NCI-H510A (cell line): ENCODE measurements around the gene LRCH2.

Experiments used
- DNase-seq: peaks from one replicate; lab custom pipeline; 2025; lab: John Stamatoyannopoulos, UW

LRCH2 gene

DNA sequence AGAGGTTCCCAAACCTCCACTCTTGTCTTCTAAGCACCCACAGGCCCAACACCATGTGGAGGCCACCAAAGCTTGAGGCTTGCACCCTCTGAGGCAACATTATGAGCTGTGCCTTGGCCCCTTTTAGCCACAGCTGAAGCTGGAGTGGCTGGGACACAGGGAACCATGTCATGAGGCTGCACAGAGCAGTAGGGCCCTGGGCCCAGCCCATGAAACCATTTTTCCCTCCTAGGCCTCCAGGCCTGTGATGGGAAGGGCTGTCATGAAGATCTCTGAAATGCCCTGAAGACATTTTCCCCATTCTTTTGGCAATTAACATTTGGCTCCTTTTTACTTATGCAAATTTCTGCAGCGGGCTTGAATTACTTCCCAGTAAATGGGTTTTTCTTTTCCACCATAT is 29.9 kb downstream of the LRCH2 start:
- no peak for DNase-seq

DNA sequence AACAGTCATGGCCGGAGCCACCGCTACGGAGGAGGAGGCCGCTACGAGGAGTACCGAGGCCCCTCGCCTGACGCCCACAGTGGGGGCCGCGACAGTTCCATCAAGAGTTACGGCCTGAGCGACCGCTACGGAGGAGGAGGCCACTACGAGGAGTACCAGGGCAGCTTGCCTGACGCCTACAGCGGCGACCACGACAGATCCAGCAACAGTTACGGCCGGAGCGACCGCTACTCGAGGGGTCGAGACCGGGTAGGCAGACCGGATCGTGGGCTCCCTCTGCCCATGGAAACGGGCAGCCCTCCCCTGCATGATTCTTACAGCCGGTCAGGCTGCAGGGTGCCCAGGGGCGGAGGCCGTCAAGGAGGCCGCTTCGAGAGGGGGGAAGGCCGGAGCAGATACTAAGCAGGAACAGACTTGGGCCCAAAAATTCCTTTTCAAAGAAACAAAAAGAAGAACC is 41.6 kb downstream of the LRCH2 start:
- no peak for DNase-seq

DNA sequence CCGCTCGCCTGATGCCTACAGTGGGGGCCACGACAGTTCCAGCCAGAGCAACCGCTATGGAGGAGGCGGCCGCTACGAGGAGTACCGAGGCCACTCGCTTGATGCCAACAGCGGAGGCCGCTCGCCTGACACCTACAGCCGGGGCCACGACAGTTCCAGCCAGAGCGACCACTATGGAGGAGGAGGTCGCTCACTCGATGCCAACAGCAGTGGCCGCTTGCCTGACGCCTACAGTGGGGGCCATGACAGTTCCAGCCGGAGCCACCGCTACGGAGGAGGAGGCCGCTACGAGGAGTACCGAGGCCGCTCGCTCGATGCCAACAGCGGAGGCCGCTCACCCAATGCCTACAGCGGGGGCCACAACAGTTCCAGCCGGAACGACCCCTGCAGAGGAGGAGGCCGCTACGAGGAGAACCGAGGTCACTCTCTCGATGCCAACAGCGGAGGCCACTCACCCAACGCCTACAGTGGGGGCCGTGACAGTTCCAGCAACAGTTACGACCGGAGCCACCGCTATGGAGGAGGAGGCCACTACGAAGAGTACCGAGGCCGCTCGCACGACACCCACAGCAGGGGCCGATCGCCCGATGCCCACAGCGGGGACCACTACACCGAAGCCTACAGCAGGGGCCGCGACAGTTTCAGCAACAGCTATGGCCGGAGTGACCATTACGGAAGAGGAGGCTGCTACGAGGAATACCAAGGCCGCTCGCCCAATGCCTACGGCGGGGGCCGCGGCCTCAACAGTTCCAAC is 42.2 kb downstream of the LRCH2 start:
- no peak for DNase-seq

DNA sequence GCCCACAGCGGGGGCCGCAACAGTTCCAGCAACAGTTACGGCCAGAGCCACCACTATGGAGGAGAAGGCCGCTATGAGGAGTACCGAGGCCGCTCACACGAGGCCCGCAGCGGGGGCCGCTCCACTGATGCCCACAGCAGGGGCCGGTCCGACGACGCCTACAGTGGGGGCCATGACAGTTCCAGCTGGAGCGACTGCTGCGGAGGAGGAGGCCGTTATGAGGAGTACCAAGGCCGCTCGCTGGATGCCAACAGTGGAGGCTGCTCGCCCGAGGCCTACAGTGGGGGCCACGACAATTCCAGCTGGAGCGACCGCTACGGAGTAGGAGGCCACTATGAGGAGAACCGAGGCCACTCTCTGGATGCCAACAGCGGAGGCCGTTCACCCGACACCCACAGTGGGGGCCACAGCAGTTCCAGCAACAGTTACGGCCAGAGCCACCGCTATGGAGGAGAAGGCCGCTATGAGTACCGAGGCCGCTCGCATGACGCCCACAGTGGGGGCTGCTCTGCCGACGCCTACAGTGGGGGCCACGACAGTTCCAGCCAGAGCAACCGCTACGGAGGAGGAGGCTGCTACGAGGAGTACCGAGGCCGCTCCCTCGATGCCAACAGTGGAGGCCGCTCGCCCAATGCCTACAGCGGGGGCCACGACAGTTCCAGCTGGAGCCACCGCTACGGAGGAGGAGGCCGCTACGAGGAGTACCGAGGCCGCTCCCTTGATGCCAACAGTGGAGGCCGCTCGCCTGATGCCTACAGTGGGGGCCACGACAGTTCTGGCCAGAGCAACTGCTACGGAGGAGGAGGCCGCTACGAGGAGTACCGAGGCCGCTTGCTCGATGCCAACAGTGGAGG is 43.0 kb downstream of the LRCH2 start:
- DNase-seq: no peak

DNA sequence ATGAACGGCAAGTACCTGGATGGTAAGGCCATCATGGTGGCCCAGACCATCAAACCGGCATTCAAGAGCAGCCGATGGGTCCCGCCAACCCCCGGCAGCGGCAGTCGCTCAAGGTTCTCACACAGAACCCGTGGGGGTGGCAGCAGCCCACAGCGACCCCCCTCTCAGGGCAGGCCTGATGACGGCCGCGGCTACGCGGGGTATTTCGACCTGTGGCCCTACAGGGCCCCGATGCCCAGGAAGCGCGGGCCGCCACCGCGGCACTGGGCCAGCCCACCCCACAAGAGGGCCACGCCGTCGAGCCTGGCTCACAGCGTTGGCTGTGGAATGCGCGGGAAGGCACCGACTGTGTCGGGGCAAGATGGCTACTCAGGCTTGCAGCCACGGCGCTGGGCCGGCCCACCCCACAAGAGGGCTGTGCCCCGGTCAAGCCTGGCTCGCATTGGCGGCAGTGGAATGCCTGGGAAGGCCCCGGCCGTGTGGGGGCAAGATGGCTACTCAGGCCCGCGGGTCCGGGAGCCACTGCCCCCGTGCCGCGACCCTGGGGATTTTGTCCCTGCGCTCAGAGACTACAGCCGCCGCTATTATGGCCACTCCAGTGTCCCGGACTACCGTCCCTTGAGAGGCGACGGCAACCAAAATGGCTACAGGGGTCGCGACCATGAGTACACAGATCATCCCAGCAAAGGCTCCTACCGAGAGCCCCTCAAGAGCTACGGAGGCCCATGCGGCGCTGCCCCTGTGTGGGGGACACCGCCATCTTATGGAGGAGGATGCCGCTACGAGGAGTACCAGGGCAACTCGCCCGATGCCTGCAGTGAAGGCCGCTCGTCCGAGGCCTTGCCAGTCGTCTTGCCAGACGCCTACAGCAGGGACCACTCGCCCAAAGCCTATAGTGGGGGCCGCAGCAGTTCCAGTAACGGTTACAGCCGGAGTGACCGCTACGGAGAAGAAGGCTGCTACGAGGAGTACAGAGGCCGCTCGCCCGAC is 44.0 kb downstream of the LRCH2 start:
- DNase-seq: no peak

DNA sequence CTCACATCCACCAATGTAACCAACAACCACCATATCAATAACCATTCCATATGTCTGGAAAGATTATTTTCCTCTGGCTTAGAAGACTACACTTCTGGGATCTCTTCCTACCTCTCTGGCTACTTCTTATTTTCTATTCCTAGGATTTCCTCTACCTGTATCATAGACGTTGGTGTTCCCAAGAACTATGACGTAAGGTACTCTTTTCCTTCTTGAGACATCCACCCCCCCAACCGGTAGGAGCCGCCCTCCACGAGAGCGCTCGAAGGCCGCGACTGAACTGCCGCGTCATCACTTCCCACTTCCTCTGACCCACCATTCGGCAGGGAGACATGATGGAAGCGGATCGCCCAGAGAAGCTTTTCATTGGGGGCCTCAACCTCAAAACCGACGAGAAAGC is 44.8 kb downstream of the LRCH2 start, which contains the start of gene RBMXL3:
TSS of gene RBMXL3 (plus strand) at position 301 of the 400 bp plus-strand sequence. CDS start at position 333, 32 bp downstream.
- no peak for DNase-seq

DNA sequence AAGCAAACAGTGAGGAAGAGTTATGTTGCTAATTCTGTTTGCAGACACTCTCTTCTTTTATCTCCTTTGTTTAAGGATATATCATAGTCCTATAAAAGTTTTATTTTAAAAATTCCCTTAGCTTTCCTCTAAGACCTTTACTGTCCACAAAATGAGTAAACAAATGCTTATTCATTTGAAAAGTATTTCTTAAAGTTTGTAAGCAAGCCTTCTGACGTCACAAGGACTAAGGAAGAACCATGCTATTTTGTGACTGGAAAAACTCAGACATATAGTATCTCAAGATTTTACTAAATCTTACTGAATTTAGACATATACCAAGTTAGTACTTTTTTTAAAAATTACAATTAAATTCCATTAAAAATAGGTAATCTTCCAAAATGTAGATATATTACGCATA is 49.9 kb downstream of the LRCH2 start:
- no peak for DNase-seq

DNA sequence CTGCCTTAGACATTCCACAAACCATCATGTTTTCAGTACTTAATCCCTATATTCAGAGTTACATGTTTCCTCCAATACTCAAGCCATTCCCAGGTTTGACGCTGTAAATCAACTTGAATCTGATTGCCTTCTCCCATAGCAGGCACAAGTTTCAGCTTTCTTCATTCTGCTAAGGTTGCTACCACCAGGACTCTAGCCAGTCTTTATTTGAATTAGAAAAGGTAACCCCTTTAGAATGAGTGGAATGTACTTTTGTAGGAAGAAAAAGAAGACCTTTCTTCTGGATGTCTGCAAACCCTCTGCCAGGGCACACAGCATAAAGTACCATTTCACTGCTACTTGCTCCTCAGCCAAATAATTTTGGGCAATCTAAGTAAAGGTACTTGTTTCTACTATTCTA is 55.4 kb downstream of the LRCH2 start:
- DNase-seq: no peak

DNA sequence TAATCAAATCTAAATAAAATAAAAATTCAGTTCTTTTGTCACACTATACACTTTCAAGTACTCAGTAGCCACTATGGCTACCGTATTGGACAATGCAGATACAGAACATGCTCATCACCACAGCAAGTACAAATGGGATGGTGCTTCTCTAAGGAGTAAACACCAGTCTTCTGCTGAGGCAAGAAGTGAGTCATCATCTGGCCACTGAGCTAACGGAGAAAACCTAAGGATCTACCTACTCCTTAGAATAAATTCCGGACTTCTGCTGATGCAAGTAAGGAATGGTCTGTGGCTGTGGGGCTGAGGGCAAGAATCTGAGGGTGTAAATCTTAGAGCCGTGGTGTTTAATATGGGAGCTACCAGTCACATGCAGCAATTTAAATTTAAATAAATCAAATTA is 56.0 kb downstream of the LRCH2 start:
- DNase-seq: no peak

DNA sequence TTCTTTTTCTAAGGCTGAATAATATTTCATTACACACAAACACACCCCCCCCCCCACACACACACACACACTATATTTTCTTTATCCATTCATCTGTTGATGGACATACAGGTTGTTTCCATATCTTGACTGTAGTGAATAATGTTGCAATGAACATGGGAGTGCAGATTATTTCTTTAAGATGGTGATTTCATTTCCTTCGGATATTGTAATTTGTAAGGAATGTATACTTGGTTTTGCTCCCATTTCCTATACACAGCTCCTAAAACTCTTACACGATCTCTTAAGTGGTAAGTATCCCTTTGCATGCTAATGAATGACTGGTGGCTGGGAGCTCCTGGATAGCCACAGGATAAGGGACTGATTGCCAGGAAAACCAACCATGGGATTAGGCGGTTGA is 59.3 kb downstream of the LRCH2 start:
- no peak for DNase-seq

DNA sequence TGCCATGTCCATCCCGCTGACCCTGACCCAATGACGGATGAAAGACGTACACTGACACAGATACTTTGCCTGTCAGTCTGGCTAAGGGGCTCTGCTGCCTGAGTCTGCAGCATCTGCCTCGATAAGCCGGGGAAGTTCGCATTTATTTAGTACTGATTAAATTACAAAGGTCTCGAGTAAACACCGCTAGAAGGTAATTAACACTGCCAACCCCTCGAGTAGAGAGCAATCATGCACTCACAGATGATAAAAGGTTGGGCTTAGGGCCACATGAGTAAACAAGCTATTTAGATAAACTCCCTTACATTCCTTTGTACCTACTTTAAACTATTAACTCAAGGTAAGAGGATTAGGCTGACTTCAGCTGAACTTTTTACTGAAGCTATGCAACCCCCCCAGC is 60.7 kb downstream of the LRCH2 start:
- no peak for DNase-seq

DNA sequence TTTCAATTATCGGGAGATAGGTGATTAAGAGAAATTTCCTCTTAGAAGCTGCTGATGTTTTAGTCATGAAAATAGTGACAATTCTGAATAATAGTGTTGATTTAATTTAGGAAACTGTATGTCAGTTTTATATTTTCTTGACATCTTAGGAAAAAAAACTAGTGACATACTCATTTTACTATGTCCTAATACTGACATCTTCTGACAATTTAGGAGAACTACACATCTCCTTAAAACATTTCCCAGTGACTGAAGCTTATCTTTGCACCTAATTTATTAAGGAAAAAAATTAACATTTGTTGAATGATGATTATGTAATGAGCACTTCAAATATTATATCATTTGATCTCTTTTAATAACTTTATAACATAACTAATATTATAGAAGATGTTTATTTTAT is 86.7 kb downstream of the LRCH2 start:
- no peak for DNase-seq

DNA sequence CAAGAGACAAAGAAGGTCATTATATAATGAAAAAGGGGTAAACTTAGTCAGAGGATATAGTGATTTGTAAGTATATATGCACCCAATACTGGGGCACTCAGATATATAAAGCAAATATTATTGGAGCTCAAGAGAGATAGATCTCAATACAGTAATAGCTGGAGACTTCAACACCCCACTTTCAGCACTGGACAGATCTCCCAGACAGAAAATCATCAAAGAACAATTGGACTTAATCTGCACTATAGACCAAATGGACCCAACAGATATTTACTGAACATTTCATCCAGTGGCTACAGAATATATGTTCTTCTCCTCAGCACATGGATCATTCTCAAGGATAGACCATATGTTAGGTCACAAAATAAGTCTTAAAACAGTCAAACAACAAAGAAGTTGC is 91.8 kb downstream of the LRCH2 start:
- DNase-seq: no peak

DNA sequence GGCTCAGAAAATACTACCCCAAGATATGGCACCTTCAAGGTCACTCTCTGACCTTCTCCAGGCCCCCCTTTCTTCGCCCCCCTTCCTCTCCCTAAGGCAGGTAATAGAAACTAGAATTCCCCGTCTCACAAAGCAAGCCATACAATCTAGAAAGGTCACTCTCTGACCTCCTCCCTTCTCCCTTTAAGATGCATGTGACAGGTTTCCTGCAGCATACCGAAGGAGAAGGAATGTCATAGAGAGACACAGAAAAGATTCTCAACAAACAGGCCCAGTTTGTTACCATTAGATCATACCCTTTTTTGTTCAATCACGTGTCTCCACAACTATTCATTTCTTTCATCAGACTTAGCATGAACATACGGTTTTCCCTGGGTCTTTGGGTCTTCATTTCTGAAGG is 95.9 kb downstream of the LRCH2 start:
- no peak for DNase-seq

DNA sequence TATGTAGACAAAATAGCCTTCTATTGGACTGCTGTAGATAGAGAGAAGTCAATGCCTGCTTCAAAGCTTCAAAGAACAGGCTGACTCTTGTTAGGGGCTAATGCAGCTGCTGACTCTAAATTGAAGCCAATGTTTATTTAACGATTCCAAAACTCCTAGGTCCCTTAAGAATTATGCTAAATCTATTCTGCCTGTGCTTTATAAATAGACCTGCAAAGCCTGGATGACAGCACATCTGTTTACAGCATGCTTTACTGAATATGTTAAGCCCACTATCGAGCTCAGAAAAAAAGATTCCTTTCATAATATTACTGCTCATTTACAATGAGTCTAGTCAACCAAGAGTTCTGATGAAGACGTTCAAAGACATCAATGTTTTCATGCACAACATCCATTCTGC is 99.5 kb downstream of the LRCH2 start:
- no peak for DNase-seq

DNA sequence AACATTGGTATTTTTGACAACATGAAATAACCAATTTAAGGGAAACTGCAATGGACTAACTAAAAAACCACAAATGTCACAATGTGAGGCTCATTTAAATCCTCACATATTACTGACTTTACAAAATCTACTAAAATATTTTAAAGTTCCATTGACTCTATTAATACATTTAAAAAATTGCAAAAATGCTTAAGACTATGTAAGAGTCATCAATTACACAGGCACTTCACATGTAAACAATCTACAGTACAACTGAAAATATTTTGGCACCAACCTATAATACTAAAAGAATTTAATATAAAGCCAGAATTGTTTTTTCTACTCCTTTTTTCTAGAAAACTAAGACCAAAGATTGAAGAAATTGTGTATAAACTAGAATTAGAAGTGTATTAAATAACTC is 121.5 kb downstream of the LRCH2 start:
- no peak for DNase-seq

DNA sequence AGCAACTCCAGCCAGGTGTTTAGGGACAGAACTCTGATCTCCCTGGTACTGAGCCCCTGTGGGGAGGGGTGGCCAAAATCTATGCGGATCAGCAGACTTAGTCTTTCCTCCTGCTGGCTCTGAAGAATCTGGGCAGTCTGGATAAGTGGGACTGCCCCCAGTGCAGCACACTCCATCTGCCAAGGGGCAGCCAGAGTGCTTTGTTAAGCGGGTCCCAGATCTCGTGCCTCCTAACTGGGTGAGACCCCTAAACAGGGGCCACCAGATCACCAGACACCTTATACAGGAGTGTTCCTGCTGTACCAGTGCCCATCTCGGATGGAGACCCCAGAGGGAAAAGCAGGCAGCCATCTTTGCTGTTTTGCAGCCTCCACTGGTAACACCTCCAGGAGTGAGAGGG is 135.0 kb downstream of the LRCH2 start:
- no peak for DNase-seq

DNA sequence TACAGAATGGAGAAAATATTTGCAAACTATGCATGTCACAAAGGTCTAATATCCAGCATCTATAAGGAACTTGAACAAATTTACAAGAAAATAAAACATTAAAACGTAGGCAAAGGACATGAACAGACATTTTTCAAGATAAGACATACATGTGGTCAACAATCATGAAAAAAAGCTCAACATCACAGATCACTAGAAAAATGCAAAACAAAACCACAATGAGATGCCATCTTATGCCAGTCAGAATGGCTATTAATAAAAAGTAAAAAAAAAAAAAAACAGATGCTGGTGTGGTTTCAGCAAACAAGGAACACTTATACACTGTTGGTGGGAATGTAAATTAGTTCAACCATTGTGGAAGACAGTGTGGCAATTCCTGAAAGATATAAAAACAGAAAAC is 140.7 kb downstream of the LRCH2 start:
- DNase-seq: no peak

DNA sequence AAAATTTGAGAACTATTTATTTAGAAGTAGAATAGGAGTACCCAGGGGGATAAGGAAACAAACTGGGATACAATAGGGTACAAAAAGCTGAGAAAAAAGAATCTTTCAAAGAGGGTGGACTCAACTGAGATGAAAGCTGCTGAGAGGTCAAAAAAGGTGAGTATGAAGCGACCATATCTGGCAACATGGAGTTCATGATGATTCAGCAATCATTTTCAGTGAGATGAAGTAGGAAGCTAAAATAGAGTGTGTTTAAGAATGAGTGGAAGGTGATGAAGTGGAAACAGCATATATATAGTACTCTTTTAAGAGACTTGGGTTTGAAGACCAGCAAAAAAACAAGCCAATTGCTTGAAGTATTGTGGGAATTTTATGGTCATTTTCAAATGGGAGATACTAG is 144.5 kb downstream of the LRCH2 start:
- DNase-seq: no peak

DNA sequence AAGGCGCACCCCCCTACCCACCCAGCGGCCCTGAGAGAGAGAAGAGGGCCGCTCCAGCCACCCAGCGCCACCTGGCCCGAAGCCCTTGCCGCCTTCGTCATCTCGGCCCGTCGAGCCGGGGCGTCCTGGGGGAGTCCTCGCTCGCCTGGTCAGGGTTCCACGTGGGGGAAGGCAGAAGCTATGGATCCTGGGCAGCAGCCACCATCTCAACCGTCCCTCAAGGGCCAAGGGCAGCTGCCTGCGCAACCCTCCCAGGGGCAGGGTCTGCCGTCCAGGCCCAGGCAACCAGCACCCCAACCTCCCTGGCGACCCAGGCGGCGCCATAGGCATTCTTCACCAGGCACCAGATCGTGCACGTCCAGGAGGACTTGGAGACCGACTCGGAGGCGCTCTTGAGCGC is 165.0 kb downstream of the LRCH2 start:
- DNase-seq: no peak

DNA sequence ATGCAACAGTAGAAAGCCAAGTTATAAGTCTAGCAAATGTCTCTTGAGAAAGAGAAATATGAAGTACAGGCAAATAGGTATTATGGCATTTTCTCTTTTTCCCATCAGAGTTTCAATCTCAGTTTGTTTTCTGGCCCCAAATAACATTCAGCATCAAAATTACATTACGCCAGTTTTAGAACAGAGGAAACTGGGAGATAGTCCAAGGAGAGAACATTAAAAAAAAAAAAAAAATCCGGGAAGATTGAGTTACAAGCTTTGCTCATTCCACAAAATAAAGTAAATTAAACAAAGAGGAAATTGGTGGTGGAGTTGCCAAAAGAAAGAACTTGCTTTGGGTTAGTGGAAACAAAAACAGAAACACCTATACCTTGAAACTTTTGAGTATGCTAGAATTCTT is 166.1 kb downstream of the LRCH2 start:
- DNase-seq: no peak

DNA sequence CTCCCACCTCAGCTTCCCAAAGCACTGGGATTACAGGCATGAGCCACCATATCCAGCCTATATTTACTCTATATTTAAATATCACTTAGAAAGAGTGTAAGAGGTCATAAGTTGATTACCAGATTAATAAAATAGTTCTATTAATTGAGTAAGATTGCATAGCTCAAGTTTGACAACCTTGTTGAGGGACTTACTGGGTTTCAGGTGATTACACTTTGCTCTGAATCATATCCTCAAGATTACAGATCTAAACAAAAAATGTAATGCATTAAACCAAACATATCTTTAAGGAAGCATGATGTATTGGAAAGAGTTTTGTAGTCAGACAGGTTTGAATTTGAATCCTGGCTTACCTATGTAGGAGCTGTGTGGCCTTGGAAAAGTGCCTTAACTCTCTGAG is 168.6 kb downstream of the LRCH2 start:
- no peak for DNase-seq
